Measurements from ENCODE around the gene SLC2A5. TPM values are rescaled to one million over a fixed set of nuclear protein-coding genes. Genes with fewer than 3 reads are reported as not detected.

The SLC2A5 gene
- total RNA-seq, 1 experiment from 2014 or later: not detected

DNA sequence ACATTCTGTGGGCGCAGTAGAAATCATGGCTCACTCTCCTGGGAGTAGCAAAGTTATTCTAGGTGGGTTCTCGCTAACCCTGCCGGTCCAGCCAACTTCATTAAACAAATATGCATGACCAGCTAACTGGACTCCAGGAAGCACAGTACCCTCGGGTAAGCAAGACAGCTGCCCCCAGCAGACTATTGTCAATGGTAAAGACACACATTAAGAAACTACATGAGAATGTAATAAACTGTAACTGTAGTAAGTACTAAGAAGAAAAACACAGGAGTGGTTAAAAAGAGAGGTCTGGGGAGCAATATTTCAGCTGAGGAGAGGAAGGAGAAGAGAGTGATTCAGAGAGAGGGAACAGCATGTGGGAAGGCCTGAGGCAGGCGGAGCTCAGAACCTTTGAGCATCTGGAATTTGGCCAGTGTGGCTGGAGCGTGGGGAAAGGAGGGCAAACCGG lies 7.4 kb downstream of the SLC2A5 start:
- CTCF ChIA-PET: no interaction called here
- TF ChIP-seq, protein P1, sequence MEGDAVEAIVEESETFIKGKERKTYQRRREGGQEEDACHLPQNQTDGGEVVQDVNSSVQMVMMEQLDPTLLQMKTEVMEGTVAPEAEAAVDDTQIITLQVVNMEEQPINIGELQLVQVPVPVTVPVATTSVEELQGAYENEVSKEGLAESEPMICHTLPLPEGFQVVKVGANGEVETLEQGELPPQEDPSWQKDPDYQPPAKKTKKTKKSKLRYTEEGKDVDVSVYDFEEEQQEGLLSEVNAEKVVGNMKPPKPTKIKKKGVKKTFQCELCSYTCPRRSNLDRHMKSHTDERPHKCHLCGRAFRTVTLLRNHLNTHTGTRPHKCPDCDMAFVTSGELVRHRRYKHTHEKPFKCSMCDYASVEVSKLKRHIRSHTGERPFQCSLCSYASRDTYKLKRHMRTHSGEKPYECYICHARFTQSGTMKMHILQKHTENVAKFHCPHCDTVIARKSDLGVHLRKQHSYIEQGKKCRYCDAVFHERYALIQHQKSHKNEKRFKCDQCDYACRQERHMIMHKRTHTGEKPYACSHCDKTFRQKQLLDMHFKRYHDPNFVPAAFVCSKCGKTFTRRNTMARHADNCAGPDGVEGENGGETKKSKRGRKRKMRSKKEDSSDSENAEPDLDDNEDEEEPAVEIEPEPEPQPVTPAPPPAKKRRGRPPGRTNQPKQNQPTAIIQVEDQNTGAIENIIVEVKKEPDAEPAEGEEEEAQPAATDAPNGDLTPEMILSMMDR (conservative IDR thresholded peaks at IDR 0.05; ENCODE audit: low read depth, low read length): no peak
- TF ChIP-seq EZH2 (IDR thresholded peaks at IDR 0.05; ENCODE audit: borderline replicate concordance, low read depth, low read length, poor library complexity, severe bottlenecking): no peak
- Histone ChIP-seq H3K4me3 (ENCODE audit: low read depth, low read length, poor library complexity, severe bottlenecking) (no peak overlapping the region), H3K27me3 (replicated peaks; ENCODE audit: insufficient read depth, low read depth, low read length, poor library complexity) (no peaks in the 10 kb centered on the region), H3K36me3 (ENCODE audit: insufficient read depth, low read length, poor library complexity, severe bottlenecking) (no peaks in the 10 kb centered on the region), H3K4me1 (ENCODE audit: insufficient read depth, low read length, poor library complexity, severe bottlenecking) (no peaks in the 10 kb centered on the region), H3K27ac (ENCODE audit: low read depth, low read length, poor library complexity, severe bottlenecking) (no peak overlapping the region), H3K9me3 (ENCODE audit: low read depth, low read length, poor library complexity, severe bottlenecking) (no peaks in the 10 kb centered on the region)
- no TSS peak for BruUV-seq (replicated peaks)
- intact Hi-C loops (cut with micrococcal nuclease; ENCODE audit: unreplicated experiment): no loop called here
- POLR2A ChIA-PET (ENCODE audit: low non-redundant PET): no interaction called here
- DNase-seq (ENCODE audit: low spot score): no peak

DNA sequence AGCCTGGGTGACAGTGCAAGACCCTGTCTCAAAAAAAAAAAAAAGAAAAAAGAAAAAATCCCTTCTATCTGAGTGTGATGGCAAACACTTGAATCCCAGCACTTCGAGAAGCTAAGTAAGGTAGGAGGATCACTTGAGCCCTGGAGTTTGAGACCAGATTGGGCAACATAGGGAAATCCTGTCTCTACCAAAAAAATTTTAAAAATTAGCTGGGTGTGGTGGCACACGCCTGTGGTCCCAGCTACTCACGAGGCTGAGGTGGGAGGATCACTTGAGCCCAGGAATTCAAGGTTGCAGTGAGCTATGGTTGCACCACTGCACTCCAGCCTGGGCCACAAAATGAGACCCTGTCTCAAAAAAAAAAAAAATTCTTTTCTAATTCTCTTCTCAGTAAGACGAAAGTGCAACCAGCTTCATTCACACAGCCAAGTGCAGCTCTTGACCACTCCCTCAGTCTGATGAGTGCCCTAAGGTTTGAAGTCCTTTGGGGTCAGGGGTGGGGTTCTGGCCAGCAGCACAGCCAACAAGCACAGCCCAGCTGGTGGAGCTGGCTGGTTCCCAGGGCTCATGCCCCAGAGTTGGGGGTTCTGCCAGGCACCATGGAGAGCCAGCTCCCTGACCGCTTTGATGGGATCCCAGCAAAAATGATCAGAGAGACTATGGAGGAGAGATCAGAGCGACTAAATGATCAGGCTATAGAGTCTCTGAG lies 8.0 kb downstream of the SLC2A5 start:
- intact Hi-C loops (cut with micrococcal nuclease; ENCODE audit: unreplicated experiment): no loop called here

DNA sequence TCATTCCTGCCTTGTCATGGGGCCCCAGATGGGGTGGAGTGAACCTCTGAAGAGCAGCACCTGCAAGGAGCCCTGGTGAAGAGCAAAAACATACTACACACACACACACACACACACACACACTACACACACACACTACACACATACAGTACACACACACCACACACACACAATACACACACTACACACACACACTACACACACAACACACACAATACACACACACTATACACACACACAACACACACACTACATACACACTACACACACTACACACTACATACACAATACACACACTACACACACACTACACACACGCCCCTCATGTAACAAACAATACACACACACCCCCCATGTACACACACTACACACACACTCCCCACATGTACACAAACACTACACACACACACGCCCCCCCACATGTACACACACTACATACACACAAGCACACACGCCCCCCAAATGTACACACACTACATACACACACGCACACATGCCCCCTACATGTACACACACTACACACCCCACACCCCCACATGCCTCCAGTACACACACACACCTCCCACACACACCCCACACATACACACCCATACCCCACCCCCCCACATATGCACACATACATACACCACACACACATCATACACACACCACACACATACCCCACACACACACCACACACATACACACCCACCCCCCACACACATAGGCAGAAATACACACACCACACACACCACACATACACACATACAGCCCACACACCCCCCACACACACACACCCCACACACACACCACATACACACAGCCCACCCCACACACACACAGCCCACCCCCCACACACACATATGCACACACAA lies 9.3 kb downstream of the SLC2A5 start:
- no TSS peak for BruUV-seq (replicated peaks)
- no peak for TF ChIP-seq EZH2 (IDR thresholded peaks at IDR 0.05; ENCODE audit: borderline replicate concordance, low read depth, low read length, poor library complexity, severe bottlenecking)
- TF ChIP-seq, protein P1 (conservative IDR thresholded peaks at IDR 0.05; ENCODE audit: low read depth, low read length): no peak
- POLR2A ChIA-PET (ENCODE audit: low non-redundant PET): no interaction called here
- DNase-seq (ENCODE audit: low spot score): no peak
- Histone ChIP-seq H3K27ac (ENCODE audit: low read depth, low read length, poor library complexity, severe bottlenecking) (no peak overlapping the region), H3K9me3 (ENCODE audit: low read depth, low read length, poor library complexity, severe bottlenecking) (no peaks in the 10 kb centered on the region), H3K4me3 (ENCODE audit: low read depth, low read length, poor library complexity, severe bottlenecking) (no peak overlapping the region), H3K4me1 (ENCODE audit: insufficient read depth, low read length, poor library complexity, severe bottlenecking) (no peaks in the 10 kb centered on the region), H3K36me3 (ENCODE audit: insufficient read depth, low read length, poor library complexity, severe bottlenecking) (no peaks in the 10 kb centered on the region), H3K27me3 (replicated peaks; ENCODE audit: insufficient read depth, low read depth, low read length, poor library complexity) (no peaks in the 10 kb centered on the region)
- intact Hi-C loops (cut with micrococcal nuclease; ENCODE audit: unreplicated experiment): no loop called here
- CTCF ChIA-PET: interaction anchor here (0.6 kb wide), 1 partner anchor 42 kb away, joined by 3 read pairs; no protein-coding TSS in a partner anchor

More for the DNA sequence above, 8.0 kb downstream of the SLC2A5 start:
- BruUV-seq (replicated peaks): no TSS peak
- ChIA-PET CTCF (no interaction called here), POLR2A (ENCODE audit: low non-redundant PET) (no interaction called here)
- Histone ChIP-seq H3K27ac (ENCODE audit: low read depth, low read length, poor library complexity, severe bottlenecking) (no peak overlapping the region), H3K4me1 (ENCODE audit: insufficient read depth, low read length, poor library complexity, severe bottlenecking) (no peaks in the 10 kb centered on the region), H3K27me3 (replicated peaks; ENCODE audit: insufficient read depth, low read depth, low read length, poor library complexity) (no peaks in the 10 kb centered on the region), H3K9me3 (ENCODE audit: low read depth, low read length, poor library complexity, severe bottlenecking) (no peaks in the 10 kb centered on the region), H3K36me3 (ENCODE audit: insufficient read depth, low read length, poor library complexity, severe bottlenecking) (no peaks in the 10 kb centered on the region), H3K4me3 (ENCODE audit: low read depth, low read length, poor library complexity, severe bottlenecking) (no peak overlapping the region)
- TF ChIP-seq, protein P1 (conservative IDR thresholded peaks at IDR 0.05; ENCODE audit: low read depth, low read length): no peak
- TF ChIP-seq EZH2 (IDR thresholded peaks at IDR 0.05; ENCODE audit: borderline replicate concordance, low read depth, low read length, poor library complexity, severe bottlenecking): no peak
- no peak for DNase-seq (ENCODE audit: low spot score)

All from A673 (cell line).